ENCODE measurements around the gene TMEM134.

TMEM134 gene

GRCh38 chr11:67500831-67501715 lies 32.0 kb upstream of the TMEM134 start:
- DNase-seq (ENCODE audit: low spot score), result no peak

- no peak for DNase-seq (ENCODE audit: low spot score)
These were observed 31.4 kb upstream of the TMEM134 start for GRCh38 chr11:67500484-67500821.

GRCh38 chr11:67499808-67500483 lies 30.9 kb upstream of the TMEM134 start:
- DNase-seq (ENCODE audit: low spot score), result no peak

GRCh38 chr11:67498544-67498972 lies 29.5 kb upstream of the TMEM134 start:
- DNase-seq (ENCODE audit: low spot score), result no peak

- DNase-seq (ENCODE audit: low spot score), result no peak
These were observed 28.7 kb upstream of the TMEM134 start for GRCh38 chr11:67497656-67498291.

- no peak for DNase-seq (ENCODE audit: low spot score)
These were observed 27.1 kb upstream of the TMEM134 start for GRCh38 chr11:67496113-67496512.

- no peak for DNase-seq (ENCODE audit: low spot score)
These were observed 26.4 kb upstream of the TMEM134 start for GRCh38 chr11:67495234-67496005.

GRCh38 chr11:67494371-67495233 lies 25.6 kb upstream of the TMEM134 start:
- DNase-seq (ENCODE audit: low spot score), result no peak

- no peak for DNase-seq (ENCODE audit: low spot score)
These were observed 24.7 kb upstream of the TMEM134 start for GRCh38 chr11:67493548-67494370.

- no peak for DNase-seq (ENCODE audit: low spot score)
These were observed 23.9 kb upstream of the TMEM134 start for GRCh38 chr11:67492801-67493547.

- DNase-seq (ENCODE audit: low spot score), result no peak
These were observed 23.1 kb upstream of the TMEM134 start for GRCh38 chr11:67492069-67492727.

GRCh38 chr11:67491276-67492068 lies 22.4 kb upstream of the TMEM134 start:
- DNase-seq (ENCODE audit: low spot score), result no peak

GRCh38 chr11:67490727-67491065 lies 21.6 kb upstream of the TMEM134 start:
- DNase-seq (ENCODE audit: low spot score), result no peak

GRCh38 chr11:67489885-67490726 lies 21.1 kb upstream of the TMEM134 start:
- no peak for DNase-seq (ENCODE audit: low spot score)

GRCh38 chr11:67489203-67489884 lies 20.3 kb upstream of the TMEM134 start:
- no peak for DNase-seq (ENCODE audit: low spot score)

GRCh38 chr11:67486481-67487195 lies 17.6 kb upstream of the TMEM134 start:
- no peak for DNase-seq (ENCODE audit: low spot score)

Measured in ecto neural progenitor cell (in vitro differentiated cells).